EL (cell line): ENCODE measurements around the gene SYNM.
A peak's percentile ranks its signal among the peaks of the same experiment; 100 is the strongest.

Experiments
- DNase-seq: peaks from one replicate; pipeline ENCODE4 v3.0.0-alpha.2; 2016

SYNM gene

DNA sequence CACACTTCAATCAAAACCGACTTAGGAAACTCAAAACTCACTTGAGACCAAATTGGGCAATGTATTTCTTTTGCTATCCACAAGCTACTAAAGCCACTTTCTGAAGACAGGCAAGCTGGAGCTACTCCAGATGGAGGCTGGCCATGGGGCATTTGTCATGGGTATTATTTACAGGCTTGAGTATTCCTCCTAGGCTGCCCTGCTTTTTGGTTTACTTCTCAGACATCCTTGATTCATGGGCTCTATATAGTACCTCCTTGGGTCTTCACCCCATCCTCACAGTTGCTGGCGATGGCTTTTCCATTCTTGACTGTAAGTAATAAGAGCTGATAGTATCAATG lies 18.6 kb upstream of the SYNM start:
- no peak for DNase-seq

DNA sequence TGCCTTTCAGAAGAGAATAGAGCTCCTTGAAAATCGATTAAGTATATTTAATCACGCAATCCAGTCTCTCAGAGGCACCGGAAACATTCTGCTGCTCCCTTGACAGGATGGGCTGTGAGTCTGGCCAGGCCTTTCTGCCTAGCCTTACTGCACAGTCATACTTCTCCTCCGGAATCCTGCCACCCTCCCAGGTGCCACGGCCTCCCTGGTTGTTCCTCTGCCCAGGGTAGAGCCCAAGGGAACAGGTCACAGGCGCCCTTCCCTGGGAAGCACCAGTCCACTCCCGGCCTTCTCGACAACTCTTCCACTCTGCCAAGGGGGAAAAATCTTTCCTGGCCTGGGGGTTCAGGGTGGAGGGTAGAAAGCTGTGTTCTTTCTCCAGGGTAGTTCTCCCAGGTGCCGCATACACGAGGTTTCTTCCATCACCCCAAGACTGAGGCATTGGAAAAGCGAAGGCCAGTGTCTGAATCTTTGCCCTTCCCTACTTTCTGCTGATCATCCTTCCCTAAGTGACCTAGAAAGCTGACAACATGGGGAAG lies 17.4 kb upstream of the SYNM start:
- no peak for DNase-seq

- no peak for DNase-seq
These were observed 14.7 kb upstream of the SYNM start for GRCh38 chr15:99090011-99090699.

- no peak for DNase-seq
These were observed 13.9 kb upstream of the SYNM start for GRCh38 chr15:99090938-99091337.

DNA sequence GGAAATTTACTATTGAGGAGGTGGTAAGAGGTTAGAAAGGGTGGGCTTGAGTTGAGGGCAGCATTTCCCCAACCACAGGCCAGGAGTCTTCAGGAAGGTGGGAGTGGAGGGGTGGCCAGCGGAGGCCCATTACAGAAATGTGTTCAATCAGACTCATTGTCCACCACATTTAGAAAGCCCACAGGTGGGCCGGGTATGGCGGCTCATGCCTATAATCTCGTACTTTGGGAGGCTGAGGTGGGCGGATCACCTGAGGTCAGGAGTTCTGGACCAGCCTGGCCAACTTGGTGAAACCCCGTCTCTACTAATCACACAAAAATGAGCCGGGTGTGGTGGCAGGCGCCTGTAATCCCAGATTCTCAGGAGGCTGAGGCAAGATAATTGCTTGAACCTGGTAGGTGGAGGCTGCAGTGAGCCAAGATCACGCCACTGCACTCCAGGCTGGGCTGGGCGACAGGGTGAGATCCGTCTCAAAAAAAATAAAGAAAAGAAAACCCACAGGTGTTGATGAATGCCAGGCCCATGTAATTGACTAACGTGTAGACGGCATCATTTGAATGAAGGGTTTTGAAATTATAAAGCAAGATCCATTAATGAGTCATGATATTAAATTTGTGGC lies 12.2 kb upstream of the SYNM start:
- DNase-seq, result no peak

DNA sequence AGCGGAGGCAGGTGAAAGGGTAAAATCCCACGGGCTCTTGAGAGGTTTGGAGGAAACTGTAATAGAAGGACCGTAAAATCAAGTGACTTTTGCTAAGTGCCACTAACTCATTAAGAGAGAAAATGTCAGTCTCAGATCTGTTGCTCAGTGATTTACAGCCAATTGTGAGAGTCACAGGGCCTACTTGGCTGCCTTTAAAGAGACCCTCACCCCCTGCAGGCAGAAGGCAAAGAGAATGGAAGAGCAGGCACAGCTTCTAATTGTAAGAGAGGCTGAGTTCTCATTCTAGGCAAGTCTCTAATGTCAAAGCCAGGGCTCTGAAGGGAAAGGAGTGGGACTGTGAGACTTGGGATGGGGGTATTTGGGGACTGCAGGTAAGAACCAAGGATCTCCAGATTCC lies 9.3 kb upstream of the SYNM start:
- DNase-seq, result no peak

- DNase-seq, result no peak
These were observed 8.5 kb upstream of the SYNM start for GRCh38 chr15:99096173-99096893.

GRCh38 chr15:99096894-99097426 lies 7.9 kb upstream of the SYNM start:
- no peak for DNase-seq

GRCh38 chr15:99097441-99098410 lies 7.2 kb upstream of the SYNM start:
- no peak for DNase-seq

DNA sequence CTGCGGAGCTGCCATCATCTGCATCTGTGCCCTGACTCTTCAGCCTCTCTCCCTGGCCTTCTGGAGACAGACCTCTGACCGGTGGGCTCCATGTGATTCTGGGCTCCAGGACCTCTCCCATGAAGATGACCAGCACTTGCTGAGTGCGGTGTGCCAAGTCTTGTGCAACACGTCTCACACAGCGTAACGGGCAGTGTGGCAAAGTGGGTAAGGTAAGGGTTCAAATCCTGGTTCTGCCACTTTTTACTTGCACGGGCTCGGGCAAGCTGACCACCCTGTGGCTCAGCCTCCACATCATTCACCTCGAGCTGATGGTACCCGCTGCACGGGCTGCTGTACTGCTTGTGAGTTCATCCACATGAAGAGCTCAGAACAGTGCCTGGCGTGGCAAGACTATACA lies 6.5 kb upstream of the SYNM start:
- no peak for DNase-seq

DNA sequence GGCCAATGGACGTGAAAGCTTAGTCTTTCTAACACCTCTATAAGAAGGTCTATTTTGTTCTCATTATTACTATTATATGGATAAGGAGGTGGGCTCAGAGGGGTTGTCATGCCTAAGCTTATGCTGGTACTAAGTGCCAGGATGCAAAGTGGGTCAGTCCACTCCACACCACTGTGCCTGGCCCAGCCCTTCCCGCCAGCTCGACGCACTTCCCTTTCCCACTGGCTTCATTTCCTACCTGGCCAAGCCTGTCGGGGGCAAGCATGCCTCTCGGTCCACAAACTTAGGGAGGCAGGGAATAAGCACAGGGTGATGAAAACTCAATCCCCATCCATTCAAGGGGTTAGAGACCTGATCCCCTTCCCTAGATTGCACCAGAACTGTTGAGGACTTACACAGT lies 5.9 kb upstream of the SYNM start:
- no peak for DNase-seq

DNA sequence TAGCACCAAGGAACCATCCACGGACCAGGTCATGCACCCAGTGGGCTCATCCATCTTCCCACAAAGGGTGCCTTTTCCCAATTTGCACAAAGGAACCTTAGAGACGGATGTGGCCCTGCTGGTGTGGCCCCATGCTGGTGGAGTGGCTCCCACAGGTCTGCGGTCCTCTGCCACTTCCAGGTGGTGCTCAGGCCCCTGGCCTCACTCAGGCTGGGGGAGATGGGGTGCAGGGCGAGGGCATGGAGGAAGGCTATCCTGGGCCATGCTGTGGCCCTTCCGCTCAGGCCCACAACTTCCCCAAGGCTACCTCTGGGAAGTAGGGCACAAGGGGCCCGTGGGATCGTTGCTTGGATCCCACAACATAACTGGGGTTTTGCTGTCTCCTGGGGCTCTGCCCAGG lies 5.2 kb upstream of the SYNM start:
- DNase-seq, result no peak

DNA sequence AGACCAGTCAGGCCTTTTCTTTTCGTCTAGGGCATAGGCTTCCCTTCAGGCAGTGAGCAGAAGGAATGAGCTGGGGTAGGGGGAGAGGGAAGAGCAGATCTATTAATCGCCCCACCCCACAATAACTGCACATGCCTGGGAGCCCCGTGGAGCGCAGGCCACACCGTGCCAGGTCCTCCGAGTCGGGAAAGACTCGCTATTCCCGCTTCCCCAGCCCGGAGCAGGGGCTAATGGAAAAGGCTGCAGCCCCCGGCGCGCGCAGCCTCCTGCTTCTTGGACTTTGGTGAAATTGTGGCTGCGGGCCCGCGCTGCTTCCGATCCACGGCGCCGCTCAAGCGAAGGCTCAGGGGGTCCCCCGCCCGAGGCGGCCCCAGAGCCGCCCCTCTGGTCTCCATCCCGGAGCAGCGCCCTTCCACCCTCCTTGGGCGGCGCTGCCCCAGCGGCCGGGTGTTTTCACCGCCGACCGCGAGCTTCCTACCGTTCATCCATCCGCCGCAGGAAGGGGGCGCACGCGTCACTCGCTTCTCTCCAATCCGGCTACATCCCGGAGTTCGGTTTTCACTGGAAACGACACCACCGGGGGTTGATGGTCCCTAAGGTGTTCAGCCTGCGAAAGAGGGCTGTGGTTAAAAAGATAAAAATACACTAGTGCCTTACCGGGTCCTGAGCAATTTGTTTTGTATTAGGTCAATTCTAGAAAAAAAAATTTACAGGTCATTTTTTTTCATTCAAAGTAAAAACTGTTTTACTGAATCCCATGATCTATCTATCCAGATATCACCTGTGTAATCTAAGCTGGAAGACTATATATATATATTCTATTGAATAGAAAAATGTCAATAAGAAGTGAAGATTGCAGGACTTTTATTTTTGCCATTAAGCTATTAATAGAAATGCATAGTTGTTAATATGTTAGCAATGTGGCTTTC lies 4.4 kb upstream of the SYNM start:
- peak; percentile 71 for DNase-seq

- DNase-seq, result no peak
These were observed 3.4 kb upstream of the SYNM start for GRCh38 chr15:99101501-99101900.

- no peak for DNase-seq
These were observed 2.3 kb upstream of the SYNM start for GRCh38 chr15:99102332-99103235.

DNA sequence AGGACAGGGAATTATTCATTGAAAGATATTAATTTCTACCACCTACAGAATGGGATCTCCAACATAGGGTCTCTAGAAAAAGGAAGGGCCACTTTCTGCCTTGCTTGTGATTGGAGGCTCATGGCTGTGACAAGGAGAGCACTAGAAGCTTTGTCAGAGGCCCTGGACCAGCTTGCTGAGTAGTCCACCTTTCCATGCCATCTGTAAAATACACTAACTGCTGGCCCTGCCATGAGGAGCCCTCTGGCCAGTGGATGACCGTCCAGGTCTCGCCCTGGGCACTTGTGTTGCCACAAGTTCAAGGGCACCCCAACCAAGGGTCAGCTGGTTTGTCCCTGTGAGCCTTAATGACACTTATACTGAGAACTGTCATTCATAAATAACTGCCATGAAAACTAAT lies 1.6 kb upstream of the SYNM start:
- no peak for DNase-seq

GRCh38 chr15:99105514-99106341 lies 848 bp downstream of the SYNM start:
- DNase-seq, result peak; percentile 74

DNA sequence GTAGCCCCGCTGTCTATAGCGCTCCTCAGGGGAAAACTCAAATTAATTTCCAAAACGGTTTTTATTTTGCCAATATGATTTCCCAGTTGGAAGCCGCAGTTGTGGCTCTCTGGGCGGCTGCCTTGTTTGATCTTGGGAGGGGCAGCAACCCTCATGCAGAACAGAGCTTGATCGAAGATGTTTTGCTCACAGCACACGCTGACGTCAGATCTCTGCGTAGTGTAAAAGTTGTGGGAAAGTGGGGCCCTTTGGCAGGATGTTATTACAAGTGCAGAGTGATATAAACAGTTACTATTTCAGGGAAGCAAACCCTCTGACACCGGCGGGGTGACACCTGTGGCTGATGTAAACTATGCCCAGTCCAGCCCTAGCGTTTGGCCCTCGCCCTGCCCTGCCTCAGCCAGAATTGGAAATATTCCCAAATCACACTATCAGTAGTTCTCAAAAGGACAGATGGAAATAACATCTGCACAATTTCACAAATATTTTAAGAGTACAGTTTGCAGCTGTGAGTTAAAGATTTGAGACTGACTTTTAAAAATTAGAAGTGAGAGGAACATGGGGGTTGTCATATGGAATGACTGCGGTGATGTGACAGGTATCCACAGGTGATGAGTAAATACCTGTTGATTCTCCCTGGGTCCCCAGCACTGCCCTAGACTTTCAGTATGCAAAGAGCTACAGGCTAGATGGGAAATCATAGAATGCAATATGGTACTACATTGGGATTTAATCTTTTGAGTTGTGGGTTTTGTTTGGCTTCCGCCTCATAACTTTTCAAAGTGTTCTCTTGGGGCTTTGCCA lies 1.7 kb downstream of the SYNM start:
- DNase-seq, result peak; percentile 23

DNA sequence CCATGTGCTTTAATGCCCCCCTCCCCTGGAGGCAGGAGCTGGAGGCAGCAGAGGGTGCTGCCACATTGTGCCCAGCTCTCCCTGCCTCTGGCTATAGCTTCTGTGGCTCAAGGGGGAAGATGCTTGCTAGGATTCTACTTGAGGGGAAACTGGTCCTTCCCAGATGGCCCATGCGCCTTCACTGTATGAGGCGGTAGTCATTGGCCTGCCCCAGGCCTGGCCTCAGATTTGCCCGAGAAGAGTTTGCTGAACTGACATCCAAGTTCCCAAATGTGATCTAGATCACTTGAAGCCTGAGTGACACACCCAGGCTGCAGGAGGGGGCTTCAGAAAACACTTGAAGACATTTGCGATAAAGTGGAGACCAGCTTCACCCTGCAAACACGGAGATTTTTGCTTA lies 4.1 kb downstream of the SYNM start:
- no peak for DNase-seq
